Transverse colon (tissue), 4 donors: ENCODE data around the gene NEU1. TPM values are rescaled to one million over a fixed set of nuclear protein-coding genes. Genes with fewer than 3 reads are reported as not detected.
A peak's percentile ranks its signal among the peaks of the same experiment; 100 is the strongest.

Experiments
- DNase-seq: peaks from one replicate; pipeline ENCODE4 v3.0.0-alpha.2; 2019
- H3K27ac ChIP-seq, 4 donors: fragments of 200-600 bp; sonication (generic); 2 replicates each; pipeline ENCODE4 v1.5.1; 2016 to 2018; ENCODE audit warnings: inconsistent platforms in 4 of 4
- H3K27me3 ChIP-seq: fragments of 200-600 bp; sonication (generic); 2 replicates; pipeline ENCODE4 v1.5.1; 2017; ENCODE audit warnings: inconsistent platforms
- H3K36me3 ChIP-seq, 4 donors: fragments of 200-600 bp; sonication (generic); 2 replicates each; pipeline ENCODE4 v1.5.1; 2017 to 2019; ENCODE audit warnings: inconsistent platforms in 4 of 4
- H3K4me1 ChIP-seq, 4 donors: fragments of 200-600 bp; sonication (generic); 2 replicates each; pipeline ENCODE4 v1.5.1; 2017 to 2020; ENCODE audit warnings: inconsistent platforms in 4 of 4
- H3K4me3 ChIP-seq, 4 donors: fragments of 200-600 bp; sonication (generic); 1 replicate in 1 of 4; 2 replicates in 3 of 4; pipeline versions ENCODE4 v1.5.1 to v1.6.1; 2017 to 2019; ENCODE audit warnings: inconsistent platforms in 4 of 4
- H3K9me3 ChIP-seq, 2 donors: fragments of 200-600 bp; sonication (generic); 2 replicates each; pipeline ENCODE4 v1.5.1; 2017 to 2019; ENCODE audit warnings: inconsistent platforms in 2 of 2
- EP300 ChIP-seq: sonication (generic); formaldehyde crosslinking; IDR thresholded peaks from one replicate; pipeline ENCODE4 v1.6.1; 2017; ENCODE audit warnings: antibody characterized with exemption, low read depth
- POLR2A ChIP-seq: fragments of 450-650 bp; IDR thresholded peaks from one replicate; pipeline ENCODE4 v1.6.1; 2016; ENCODE audit warnings: antibody characterized with exemption, mild to moderate bottlenecking, moderate library complexity
- POLR2AphosphoS5 ChIP-seq, 3 donors: sonication (generic); formaldehyde crosslinking; IDR thresholded peaks; one replicate each; pipeline ENCODE4 v1.6.1; 2016; ENCODE audit warnings: antibody characterized with exemption in 3 of 3
- WGBS, 2 donors: methylation state at CpG; one replicate each; pipeline ENCODE4 v1.1.5; 2018; ENCODE audit warnings: low coverage in 1 of 2; 5-methylcytosine and 5-hydroxymethylcytosine counted together
- in situ Hi-C, 4 donors: fragments of 200-750 bp; cut with MboI; loops; one replicate each; pipeline versions ENCODE4 v1.15.0 to v1.15.1; 2017; ENCODE audit warnings: low sequenced_read_pairs in 3 of 4, low pct_ligation_motif_present in 1 of 4, low pct_unique_long_range_greater_than_20kb in 1 of 4
- intact Hi-C: fragments of 100-400 bp; cut with DNase I; formaldehyde crosslinking; loops from one replicate; pipeline ENCODE4 v1.15.1; 2023; ENCODE audit warnings: low total_unique reads
- total RNA-seq, 4 donors: library from RNA; depleted of rRNA; stranded (reverse); fragments of >200 nt; gene quantifications; one replicate each; pipeline ENCODE4 v1.1.0, GENCODE V29; 2016
- TF ChIP-seq, protein P1 (sequence below), 5 experiments: fragments of 200-600 bp in 3 of 5; fragments of 450-650 bp in 2 of 5; sonication (generic) in 3 of 5; IDR thresholded peaks; 1 replicate in 2 of 5; 2 replicates in 3 of 5; pipeline ENCODE4 v1.5.1; 2016 to 2017; ENCODE audit warnings: antibody characterized with exemption in 5 of 5, inconsistent platforms in 3 of 5, mild to moderate bottlenecking in 2 of 5, moderate library complexity in 1 of 5

The NEU1 gene
- total RNA-seq, 4 donors from 2014 or later, result 21.1 to 88.7 (median 65.4) TPM

DNA sequence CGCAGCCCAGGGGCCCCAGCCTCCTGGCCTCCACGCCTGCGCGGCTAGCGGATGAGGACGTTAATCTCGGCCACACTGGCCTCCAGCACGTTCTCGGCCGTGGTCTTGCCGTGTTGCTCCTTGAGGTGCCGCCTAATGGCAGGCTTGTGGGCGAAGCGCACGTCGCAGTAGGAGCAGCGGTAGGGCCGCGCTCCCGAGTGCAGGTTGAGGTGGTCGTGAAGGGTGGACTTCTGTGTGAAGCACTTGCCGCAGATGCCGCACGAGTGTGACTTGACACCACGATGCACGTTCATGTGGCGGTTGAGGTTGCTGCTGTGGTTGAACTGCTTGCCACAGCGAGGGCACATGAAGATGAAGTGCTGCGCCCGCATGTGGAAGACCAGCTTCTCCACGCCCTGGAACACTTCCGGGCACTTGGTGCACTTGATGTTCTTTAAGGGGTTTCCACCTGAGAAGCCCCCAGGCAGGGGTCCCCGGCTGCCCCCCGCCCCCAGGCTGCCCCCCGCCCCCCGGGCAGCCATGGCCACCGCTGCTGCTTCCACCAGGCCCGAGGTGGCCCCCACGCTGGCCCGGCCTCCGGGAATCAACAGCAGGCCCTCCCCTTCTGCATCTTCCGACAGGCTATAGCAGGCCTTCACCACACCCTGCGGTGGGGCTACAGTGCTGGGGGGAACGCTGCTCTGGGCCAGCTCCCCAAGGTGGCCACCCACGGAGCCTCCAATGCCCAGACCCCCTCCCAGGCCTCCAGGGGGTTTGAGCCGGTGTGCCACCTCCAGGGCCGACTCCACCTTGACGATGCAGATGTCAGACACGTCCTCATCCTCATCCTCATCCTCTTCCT, 37.5 kb upstream of the NEU1 start:
- intact Hi-C loops, result loop anchor here (5.0 kb wide), 1 partner anchor 52 kb away; no protein-coding TSS in a partner anchor
- no peak for DNase-seq

DNA sequence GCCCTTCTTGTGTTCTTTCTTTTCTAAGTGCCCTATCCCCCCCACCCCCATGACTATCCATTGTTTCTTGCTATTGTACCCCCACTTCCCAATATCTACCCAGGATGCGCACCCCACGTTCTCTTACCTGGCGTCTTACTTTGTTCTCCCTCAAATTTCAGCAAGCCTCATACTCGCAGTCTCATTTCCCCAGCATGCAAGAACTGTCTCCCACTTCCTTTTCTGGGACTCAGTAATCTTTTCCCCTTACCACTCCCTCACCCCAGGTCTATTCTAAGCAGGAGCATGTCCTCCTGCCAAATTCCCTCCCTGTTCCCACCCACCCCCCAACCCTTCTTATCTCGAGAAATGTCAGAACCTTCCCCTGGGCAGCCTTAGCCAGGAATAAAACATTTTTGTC, 36.6 kb upstream of the NEU1 start:
- Histone ChIP-seq H3K36me3 (no peaks in the 10 kb centered on the region), H3K4me3 (no peak overlapping the region), H3K4me1 (peaks cover 14 to 47% (median 34%) of the 10 kb centered on the region in 4 donors), H3K9me3 (no peaks in the 10 kb centered on the region), H3K27me3 (no peaks in the 10 kb centered on the region), H3K27ac (no peak overlapping the region)
- WGBS, 2 donors, result 68 to 71% methylated on average over 2 to 5 of the region's 5 CpGs
- intact Hi-C loops (no loop called here), in situ Hi-C loops (no loop called here)
- TF ChIP-seq EP300 (no peak), POLR2A (no peak), POLR2AphosphoS5 (IDR thresholded peaks at IDR 0.05) (no peak)
- TF ChIP-seq, protein P1, sequence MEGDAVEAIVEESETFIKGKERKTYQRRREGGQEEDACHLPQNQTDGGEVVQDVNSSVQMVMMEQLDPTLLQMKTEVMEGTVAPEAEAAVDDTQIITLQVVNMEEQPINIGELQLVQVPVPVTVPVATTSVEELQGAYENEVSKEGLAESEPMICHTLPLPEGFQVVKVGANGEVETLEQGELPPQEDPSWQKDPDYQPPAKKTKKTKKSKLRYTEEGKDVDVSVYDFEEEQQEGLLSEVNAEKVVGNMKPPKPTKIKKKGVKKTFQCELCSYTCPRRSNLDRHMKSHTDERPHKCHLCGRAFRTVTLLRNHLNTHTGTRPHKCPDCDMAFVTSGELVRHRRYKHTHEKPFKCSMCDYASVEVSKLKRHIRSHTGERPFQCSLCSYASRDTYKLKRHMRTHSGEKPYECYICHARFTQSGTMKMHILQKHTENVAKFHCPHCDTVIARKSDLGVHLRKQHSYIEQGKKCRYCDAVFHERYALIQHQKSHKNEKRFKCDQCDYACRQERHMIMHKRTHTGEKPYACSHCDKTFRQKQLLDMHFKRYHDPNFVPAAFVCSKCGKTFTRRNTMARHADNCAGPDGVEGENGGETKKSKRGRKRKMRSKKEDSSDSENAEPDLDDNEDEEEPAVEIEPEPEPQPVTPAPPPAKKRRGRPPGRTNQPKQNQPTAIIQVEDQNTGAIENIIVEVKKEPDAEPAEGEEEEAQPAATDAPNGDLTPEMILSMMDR (IDR thresholded peaks at IDR 0.05), result no peak
- no peak for DNase-seq

More for the DNA sequence above, 37.5 kb upstream of the NEU1 start:
- no peaks in the 10 kb centered on the region for H3K9me3 ChIP-seq
- WGBS, 2 donors, result 91% methylated on average over 40 of the region's 49 CpGs; no CpG with 5 or more reads in 1 of the 2 donors
- TF ChIP-seq, protein P1 (IDR thresholded peaks at IDR 0.05), result no peak
- no peak for TF ChIP-seq POLR2AphosphoS5 (IDR thresholded peaks at IDR 0.05)
- no peak for TF ChIP-seq EP300
- TF ChIP-seq POLR2A, result no peak
- no peaks in the 10 kb centered on the region for H3K27me3 ChIP-seq
- in situ Hi-C loops, result loop anchor here in 1 of 4 donors (10.0 kb wide), 1 partner anchor 55 kb away; the partner anchor contains the start of genes NELFE and SKIC2
- no peaks in the 10 kb centered on the region for H3K36me3 ChIP-seq
- H3K4me3 ChIP-seq, result no peak overlapping the region
- peak overlapping the region in 1 of 4 donors; percentile 92 for H3K27ac ChIP-seq
- H3K4me1 ChIP-seq, result peaks cover 14 to 47% (median 34%) of the 10 kb centered on the region in 4 donors

GRCh38 chr6:31898383-31899011, 35.9 kb upstream of the NEU1 start:
- H3K27me3 ChIP-seq, result no peaks in the 10 kb centered on the region
- peak; percentile 41 for DNase-seq
- H3K27ac ChIP-seq, result peak overlapping the region; percentile 90 to 94 (median 92)
- in situ Hi-C loops, result no loop called here
- peak overlapping the region; percentile 93 to 99 (median 96) for H3K4me3 ChIP-seq
- H3K4me1 ChIP-seq, result peaks cover 14 to 47% (median 34%) of the 10 kb centered on the region in 4 donors
- intact Hi-C loops, result no loop called here
- TF ChIP-seq POLR2AphosphoS5 (IDR thresholded peaks at IDR 0.05) (peak; percentile 47 to 59 (median 52)), EP300 (no peak), POLR2A (no peak)
- TF ChIP-seq, protein P1 (IDR thresholded peaks at IDR 0.05), result peak in 1 of 5 experiments; percentile 17
- 19 to 30% methylated on average over 3 to 8 of the region's 8 CpGs for WGBS, 2 donors
- H3K36me3 ChIP-seq, result no peaks in the 10 kb centered on the region
- H3K9me3 ChIP-seq, result no peaks in the 10 kb centered on the region
